ENCODE measurements around the gene MGAT3.

Gene MGAT3

DNA sequence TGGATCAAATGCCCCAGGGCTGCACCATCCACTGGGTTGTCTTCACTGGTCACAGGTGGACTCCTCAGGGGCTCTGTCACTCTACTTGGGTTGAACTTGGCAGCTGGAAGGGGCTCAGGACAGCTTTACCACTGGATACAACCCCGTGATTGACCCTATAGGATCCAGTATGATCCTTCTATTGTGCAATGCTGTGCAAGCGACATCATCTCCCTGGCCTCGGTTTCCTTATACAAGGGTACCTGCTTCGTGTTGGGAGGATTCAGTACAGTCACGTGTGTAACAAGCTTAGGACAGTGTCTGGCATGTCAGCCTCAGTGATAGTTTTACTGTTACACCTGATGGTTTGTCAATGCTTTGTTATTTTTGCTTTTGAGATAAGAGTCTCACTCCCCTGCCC, 24.8 kb downstream of the MGAT3 start:
- Histone ChIP-seq H3K4me3 (replicated peaks; ENCODE audit: insufficient read depth, low read length) (no peak overlapping the region), H3K27ac (replicated peaks) (no peak overlapping the region), H3K27me3 (ENCODE audit: insufficient read depth, poor library complexity, severe bottlenecking) (no peaks in the 10 kb centered on the region)
- no peak for TF ChIP-seq SPI1 (IDR thresholded peaks at IDR 0.05; ENCODE audit: borderline replicate concordance, low read depth)
- DNase-seq (ENCODE audit: low read depth in 1 of 2, low spot score in 1 of 2), result no peak

GRCh38 chr22:39482768-39483167, 26.0 kb downstream of the MGAT3 start:
- no peak overlapping the region for H3K27ac ChIP-seq (replicated peaks)
- no peak for TF ChIP-seq REST (IDR thresholded peaks at IDR 0.05; ENCODE audit: insufficient replicate concordance, low read depth)
- no peak for TF ChIP-seq POLR2AphosphoS5 (IDR thresholded peaks at IDR 0.05; ENCODE audit: low read depth)
- no peak for TF ChIP-seq GABPA (IDR thresholded peaks at IDR 0.05; ENCODE audit: low read depth)
- TF ChIP-seq, protein P1, sequence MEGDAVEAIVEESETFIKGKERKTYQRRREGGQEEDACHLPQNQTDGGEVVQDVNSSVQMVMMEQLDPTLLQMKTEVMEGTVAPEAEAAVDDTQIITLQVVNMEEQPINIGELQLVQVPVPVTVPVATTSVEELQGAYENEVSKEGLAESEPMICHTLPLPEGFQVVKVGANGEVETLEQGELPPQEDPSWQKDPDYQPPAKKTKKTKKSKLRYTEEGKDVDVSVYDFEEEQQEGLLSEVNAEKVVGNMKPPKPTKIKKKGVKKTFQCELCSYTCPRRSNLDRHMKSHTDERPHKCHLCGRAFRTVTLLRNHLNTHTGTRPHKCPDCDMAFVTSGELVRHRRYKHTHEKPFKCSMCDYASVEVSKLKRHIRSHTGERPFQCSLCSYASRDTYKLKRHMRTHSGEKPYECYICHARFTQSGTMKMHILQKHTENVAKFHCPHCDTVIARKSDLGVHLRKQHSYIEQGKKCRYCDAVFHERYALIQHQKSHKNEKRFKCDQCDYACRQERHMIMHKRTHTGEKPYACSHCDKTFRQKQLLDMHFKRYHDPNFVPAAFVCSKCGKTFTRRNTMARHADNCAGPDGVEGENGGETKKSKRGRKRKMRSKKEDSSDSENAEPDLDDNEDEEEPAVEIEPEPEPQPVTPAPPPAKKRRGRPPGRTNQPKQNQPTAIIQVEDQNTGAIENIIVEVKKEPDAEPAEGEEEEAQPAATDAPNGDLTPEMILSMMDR (IDR thresholded peaks at IDR 0.05; ENCODE audit: insufficient read depth, low read length), result no peak
- no peak for DNase-seq (ENCODE audit: low read depth in 1 of 2, low spot score in 1 of 2)
- no peaks in the 10 kb centered on the region for H3K27me3 ChIP-seq (ENCODE audit: insufficient read depth, poor library complexity, severe bottlenecking)
- H3K4me3 ChIP-seq (replicated peaks; ENCODE audit: insufficient read depth, low read length), result no peak overlapping the region

DNA sequence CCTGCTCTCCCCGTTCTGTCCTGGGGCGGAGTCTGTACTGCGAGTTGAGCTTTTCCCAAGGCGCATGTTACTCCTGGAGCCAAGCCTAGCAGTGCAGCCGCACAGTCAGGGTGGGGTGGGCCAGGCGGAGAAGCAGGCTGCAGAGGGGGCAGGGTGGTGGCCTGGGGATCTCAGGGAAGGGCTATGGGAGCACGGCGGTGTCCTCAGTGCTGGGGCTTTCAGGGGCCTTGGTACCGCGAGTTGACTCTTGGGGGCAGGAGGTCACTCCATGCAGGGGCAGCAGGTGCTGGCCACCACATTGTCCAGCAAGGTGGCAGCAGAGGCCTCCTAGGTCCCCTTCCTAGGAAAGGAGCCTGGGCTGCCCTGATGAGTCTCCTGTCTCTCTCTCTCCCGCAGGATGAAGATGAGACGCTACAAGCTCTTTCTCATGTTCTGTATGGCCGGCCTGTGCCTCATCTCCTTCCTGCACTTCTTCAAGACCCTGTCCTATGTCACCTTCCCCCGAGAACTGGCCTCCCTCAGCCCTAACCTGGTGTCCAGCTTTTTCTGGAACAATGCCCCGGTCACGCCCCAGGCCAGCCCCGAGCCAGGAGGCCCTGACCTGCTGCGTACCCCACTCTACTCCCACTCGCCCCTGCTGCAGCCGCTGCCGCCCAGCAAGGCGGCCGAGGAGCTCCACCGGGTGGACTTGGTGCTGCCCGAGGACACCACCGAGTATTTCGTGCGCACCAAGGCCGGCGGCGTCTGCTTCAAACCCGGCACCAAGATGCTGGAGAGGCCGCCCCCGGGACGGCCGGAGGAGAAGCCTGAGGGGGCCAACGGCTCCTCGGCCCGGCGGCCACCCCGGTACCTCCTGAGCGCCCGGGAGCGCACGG, 30.4 kb downstream of the MGAT3 start:
- Histone ChIP-seq H3K4me3 (replicated peaks; ENCODE audit: insufficient read depth, low read length) (no peak overlapping the region), H3K27ac (replicated peaks) (no peak overlapping the region), H3K27me3 (ENCODE audit: insufficient read depth, poor library complexity, severe bottlenecking) (no peaks in the 10 kb centered on the region)
- TF ChIP-seq POLR2AphosphoS5 (IDR thresholded peaks at IDR 0.05; ENCODE audit: low read depth), result no peak
- TF ChIP-seq GABPA (IDR thresholded peaks at IDR 0.05; ENCODE audit: low read depth), result no peak
- no peak for TF ChIP-seq REST (IDR thresholded peaks at IDR 0.05; ENCODE audit: insufficient replicate concordance, low read depth)
- no peak for DNase-seq (ENCODE audit: low read depth in 1 of 2, low spot score in 1 of 2)

DNA sequence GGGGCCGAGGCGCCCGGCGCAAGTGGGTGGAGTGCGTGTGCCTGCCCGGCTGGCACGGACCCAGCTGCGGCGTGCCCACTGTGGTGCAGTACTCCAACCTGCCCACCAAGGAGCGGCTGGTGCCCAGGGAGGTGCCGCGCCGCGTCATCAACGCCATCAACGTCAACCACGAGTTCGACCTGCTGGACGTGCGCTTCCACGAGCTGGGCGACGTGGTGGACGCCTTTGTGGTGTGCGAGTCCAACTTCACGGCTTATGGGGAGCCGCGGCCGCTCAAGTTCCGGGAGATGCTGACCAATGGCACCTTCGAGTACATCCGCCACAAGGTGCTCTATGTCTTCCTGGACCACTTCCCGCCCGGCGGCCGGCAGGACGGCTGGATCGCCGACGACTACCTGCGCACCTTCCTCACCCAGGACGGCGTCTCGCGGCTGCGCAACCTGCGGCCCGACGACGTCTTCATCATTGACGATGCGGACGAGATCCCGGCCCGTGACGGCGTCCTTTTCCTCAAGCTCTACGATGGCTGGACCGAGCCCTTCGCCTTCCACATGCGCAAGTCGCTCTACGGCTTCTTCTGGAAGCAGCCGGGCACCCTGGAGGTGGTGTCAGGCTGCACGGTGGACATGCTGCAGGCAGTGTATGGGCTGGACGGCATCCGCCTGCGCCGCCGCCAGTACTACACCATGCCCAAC, 31.2 kb downstream of the MGAT3 start:
- no peak for DNase-seq (ENCODE audit: low read depth in 1 of 2, low spot score in 1 of 2)
- H3K27ac ChIP-seq (replicated peaks), result no peak overlapping the region
- no peaks in the 10 kb centered on the region for H3K27me3 ChIP-seq (ENCODE audit: insufficient read depth, poor library complexity, severe bottlenecking)
- no peak overlapping the region for H3K4me3 ChIP-seq (replicated peaks; ENCODE audit: insufficient read depth, low read length)
- TF ChIP-seq REST (IDR thresholded peaks at IDR 0.05; ENCODE audit: insufficient replicate concordance, low read depth) (no peak), GABPA (IDR thresholded peaks at IDR 0.05; ENCODE audit: low read depth) (no peak), POLR2AphosphoS5 (IDR thresholded peaks at IDR 0.05; ENCODE audit: low read depth) (no peak), SPI1 (IDR thresholded peaks at IDR 0.05; ENCODE audit: borderline replicate concordance, low read depth) (no peak)
- TF ChIP-seq, protein P1 (IDR thresholded peaks at IDR 0.05; ENCODE audit: insufficient read depth, low read length), result no peak
